HepG2 (cell line): ENCODE measurements around the gene CADM1. TPM values are rescaled to one million over a fixed set of nuclear protein-coding genes. Genes with fewer than 3 reads are reported as not detected.
A peak's percentile ranks its signal among the peaks of the same experiment; 100 is the strongest.

Experiments used
- AFF4 ChIP-seq: sonication (generic); formaldehyde crosslinking; IDR thresholded peaks from 2 replicates; pipeline ENCODE4 v1.4.0; 2020; ENCODE audit warnings: missing genetic modification reagents
- ARID3A ChIP-seq: IDR thresholded peaks from 2 replicates; pipeline ENCODE4 v1.6.1; 2012; ENCODE audit warnings: low read depth, low read length, improper control_type of control experiment
- NFKBIZ ChIP-seq: IDR thresholded peaks from 2 replicates; pipeline ENCODE4 v1.6.1; 2018; ENCODE audit warnings: missing genetic modification reagents, missing compliant biosample characterization
- PPARG ChIP-seq: conservative IDR thresholded peaks from 2 replicates; pipeline ENCODE4 v1.6.1; 2016; ENCODE audit warnings: missing biosample characterization, missing genetic modification reagents
- TERF1 ChIP-seq: sonication (generic); formaldehyde crosslinking; IDR thresholded peaks from 2 replicates; pipeline ENCODE4 v1.8.0; 2022; ENCODE audit warnings: mild to moderate bottlenecking, missing genetic modification reagents, moderate library complexity
- polyA plus RNA-seq, 8 experiments: library from polyadenylated mRNA; depleted of rRNA in 3 of 8; stranded (reverse) in 7 of 8; unstranded in 1 of 8; fragments of >200 nt; fragmentation: Illumina TruSeq in 4 of 8; extraction: Trizol in 4 of 8; gene quantifications; 2 replicates each; pipeline versions ENCODE4 v1.2.1 to v1.2.3, GENCODE V29; 2011 to 2016; ENCODE audit warnings: low read depth in 4 of 8, missing spikeins in 1 of 8, mixed read lengths in 1 of 8; ENCODE audit not compliant: insufficient read depth in 1 of 8
- total RNA-seq, 5 experiments: library from RNA; depleted of rRNA; stranded (reverse); fragments of >200 nt; fragmentation: Illumina TruSeq; extraction: Trizol; gene quantifications; 2 replicates each; pipeline ENCODE4 v1.2.3, GENCODE V29; 2016; ENCODE audit warnings: low read depth in 1 of 5
- TF ChIP-seq, protein P1 (sequence below): sonication (generic); formaldehyde crosslinking; IDR thresholded peaks from 2 replicates; pipeline ENCODE4 v1.9.0; 2021; ENCODE audit warnings: mild to moderate bottlenecking, missing genetic modification reagents
- TF ChIP-seq, protein P2 (sequence below): IDR thresholded peaks from 2 replicates; pipeline ENCODE4 v1.6.1; 2016; ENCODE audit warnings: low read depth
- TF ChIP-seq, protein P3 (sequence below): sonication (generic); formaldehyde crosslinking; IDR thresholded peaks from 2 replicates; pipeline ENCODE4 v1.4.0; 2020; ENCODE audit warnings: mild to moderate bottlenecking, missing genetic modification reagents, borderline replicate concordance

The CADM1 gene
- total and polyA plus RNA-seq, 2 of the 13 experiments (the other 11 are each of a cell fraction or from before 2014, with no cell fraction given): 71.3 to 122 TPM

DNA sequence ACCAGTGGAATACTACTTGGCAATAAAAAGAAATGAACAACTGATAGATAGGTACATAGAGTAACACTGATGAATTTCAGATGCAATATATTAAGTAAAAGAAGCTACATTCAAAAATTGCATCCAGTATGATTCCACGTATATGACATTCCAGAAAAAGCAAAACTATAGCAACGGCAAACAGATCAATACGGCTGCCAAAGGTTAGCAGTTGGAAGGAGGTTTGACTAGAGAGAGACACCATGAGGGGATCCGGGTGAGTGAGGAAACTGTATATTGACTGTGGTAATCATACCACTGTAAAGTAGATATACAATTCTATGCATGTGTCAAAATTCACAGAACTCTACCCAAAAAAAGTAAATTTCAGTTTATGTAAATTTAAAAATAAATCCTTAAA lies 28.7 kb downstream of the CADM1 start (continued):
- TF ChIP-seq, protein P1, sequence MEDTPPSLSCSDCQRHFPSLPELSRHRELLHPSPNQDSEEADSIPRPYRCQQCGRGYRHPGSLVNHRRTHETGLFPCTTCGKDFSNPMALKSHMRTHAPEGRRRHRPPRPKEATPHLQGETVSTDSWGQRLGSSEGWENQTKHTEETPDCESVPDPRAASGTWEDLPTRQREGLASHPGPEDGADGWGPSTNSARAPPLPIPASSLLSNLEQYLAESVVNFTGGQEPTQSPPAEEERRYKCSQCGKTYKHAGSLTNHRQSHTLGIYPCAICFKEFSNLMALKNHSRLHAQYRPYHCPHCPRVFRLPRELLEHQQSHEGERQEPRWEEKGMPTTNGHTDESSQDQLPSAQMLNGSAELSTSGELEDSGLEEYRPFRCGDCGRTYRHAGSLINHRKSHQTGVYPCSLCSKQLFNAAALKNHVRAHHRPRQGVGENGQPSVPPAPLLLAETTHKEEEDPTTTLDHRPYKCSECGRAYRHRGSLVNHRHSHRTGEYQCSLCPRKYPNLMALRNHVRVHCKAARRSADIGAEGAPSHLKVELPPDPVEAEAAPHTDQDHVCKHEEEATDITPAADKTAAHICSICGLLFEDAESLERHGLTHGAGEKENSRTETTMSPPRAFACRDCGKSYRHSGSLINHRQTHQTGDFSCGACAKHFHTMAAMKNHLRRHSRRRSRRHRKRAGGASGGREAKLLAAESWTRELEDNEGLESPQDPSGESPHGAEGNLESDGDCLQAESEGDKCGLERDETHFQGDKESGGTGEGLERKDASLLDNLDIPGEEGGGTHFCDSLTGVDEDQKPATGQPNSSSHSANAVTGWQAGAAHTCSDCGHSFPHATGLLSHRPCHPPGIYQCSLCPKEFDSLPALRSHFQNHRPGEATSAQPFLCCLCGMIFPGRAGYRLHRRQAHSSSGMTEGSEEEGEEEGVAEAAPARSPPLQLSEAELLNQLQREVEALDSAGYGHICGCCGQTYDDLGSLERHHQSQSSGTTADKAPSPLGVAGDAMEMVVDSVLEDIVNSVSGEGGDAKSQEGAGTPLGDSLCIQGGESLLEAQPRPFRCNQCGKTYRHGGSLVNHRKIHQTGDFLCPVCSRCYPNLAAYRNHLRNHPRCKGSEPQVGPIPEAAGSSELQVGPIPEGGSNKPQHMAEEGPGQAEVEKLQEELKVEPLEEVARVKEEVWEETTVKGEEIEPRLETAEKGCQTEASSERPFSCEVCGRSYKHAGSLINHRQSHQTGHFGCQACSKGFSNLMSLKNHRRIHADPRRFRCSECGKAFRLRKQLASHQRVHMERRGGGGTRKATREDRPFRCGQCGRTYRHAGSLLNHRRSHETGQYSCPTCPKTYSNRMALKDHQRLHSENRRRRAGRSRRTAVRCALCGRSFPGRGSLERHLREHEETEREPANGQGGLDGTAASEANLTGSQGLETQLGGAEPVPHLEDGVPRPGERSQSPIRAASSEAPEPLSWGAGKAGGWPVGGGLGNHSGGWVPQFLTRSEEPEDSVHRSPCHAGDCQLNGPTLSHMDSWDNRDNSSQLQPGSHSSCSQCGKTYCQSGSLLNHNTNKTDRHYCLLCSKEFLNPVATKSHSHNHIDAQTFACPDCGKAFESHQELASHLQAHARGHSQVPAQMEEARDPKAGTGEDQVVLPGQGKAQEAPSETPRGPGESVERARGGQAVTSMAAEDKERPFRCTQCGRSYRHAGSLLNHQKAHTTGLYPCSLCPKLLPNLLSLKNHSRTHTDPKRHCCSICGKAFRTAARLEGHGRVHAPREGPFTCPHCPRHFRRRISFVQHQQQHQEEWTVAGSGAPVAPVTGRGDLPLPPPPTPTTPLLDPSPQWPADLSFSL (CRISPR knock-in tag): no peak
- TF ChIP-seq, protein P2, sequence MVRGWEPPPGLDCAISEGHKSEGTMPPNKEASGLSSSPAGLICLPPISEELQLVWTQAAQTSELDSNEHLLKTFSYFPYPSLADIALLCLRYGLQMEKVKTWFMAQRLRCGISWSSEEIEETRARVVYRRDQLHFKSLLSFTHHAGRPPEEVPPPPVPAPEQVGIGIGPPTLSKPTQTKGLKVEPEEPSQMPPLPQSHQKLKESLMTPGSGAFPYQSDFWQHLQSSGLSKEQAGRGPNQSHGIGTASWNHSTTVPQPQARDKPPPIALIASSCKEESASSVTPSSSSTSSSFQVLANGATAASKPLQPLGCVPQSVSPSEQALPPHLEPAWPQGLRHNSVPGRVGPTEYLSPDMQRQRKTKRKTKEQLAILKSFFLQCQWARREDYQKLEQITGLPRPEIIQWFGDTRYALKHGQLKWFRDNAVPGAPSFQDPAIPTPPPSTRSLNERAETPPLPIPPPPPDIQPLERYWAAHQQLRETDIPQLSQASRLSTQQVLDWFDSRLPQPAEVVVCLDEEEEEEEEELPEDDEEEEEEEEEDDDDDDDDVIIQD (CRISPR knock-in tag): peak; percentile 80; the same call in 1 of the 2 replicates
- TF ChIP-seq TERF1 (CRISPR knock-in tag) (no peak), AFF4 (CRISPR knock-in tag) (no peak), ARID3A (peak; percentile 69; the same call in 1 of the 2 replicates), NFKBIZ (no peak), PPARG (CRISPR knock-in tag) (peak; percentile 88)
- TF ChIP-seq, protein P3, sequence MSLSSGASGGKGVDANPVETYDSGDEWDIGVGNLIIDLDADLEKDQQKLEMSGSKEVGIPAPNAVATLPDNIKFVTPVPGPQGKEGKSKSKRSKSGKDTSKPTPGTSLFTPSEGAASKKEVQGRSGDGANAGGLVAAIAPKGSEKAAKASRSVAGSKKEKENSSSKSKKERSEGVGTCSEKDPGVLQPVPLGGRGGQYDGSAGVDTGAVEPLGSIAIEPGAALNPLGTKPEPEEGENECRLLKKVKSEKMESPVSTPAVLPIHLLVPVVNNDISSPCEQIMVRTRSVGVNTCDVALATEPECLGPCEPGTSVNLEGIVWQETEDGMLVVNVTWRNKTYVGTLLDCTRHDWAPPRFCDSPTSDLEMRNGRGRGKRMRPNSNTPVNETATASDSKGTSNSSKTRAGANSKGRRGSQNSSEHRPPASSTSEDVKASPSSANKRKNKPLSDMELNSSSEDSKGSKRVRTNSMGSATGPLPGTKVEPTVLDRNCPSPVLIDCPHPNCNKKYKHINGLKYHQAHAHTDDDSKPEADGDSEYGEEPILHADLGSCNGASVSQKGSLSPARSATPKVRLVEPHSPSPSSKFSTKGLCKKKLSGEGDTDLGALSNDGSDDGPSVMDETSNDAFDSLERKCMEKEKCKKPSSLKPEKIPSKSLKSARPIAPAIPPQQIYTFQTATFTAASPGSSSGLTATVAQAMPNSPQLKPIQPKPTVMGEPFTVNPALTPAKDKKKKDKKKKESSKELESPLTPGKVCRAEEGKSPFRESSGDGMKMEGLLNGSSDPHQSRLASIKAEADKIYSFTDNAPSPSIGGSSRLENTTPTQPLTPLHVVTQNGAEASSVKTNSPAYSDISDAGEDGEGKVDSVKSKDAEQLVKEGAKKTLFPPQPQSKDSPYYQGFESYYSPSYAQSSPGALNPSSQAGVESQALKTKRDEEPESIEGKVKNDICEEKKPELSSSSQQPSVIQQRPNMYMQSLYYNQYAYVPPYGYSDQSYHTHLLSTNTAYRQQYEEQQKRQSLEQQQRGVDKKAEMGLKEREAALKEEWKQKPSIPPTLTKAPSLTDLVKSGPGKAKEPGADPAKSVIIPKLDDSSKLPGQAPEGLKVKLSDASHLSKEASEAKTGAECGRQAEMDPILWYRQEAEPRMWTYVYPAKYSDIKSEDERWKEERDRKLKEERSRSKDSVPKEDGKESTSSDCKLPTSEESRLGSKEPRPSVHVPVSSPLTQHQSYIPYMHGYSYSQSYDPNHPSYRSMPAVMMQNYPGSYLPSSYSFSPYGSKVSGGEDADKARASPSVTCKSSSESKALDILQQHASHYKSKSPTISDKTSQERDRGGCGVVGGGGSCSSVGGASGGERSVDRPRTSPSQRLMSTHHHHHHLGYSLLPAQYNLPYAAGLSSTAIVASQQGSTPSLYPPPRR (CRISPR knock-in tag): no peak
